SU-DHL-6 (cell line): ENCODE data around the gene CUBN.

Experiments
- H2AFZ ChIP-seq: fragments of 200-600 bp; sonication (generic); 2 replicates; pipeline ENCODE4 v1.6.1; 2014; ENCODE audit warnings: low read depth, mild to moderate bottlenecking, moderate library complexity, mixed read lengths, antibody characterized with exemption, low read length; ENCODE audit not compliant: severe bottlenecking
- H3F3A ChIP-seq: fragments of 200-600 bp; shearing (Covaris generic); 2 replicates; pipeline ENCODE4 v1.6.0; 2016; ENCODE audit warnings: antibody characterized with exemption, mild to moderate bottlenecking; ENCODE audit not compliant: insufficient read depth
- H3K27ac ChIP-seq: fragments of 200-600 bp; sonication (generic); 2 replicates; pipeline ENCODE4 v1.5.1; 2016; ENCODE audit warnings: low read depth, mild to moderate bottlenecking, low read length, moderate library complexity, mixed read lengths
- H3K27me3 ChIP-seq: fragments of 200-600 bp; sonication (generic), shearing (Covaris generic); 2 replicates; pipeline ENCODE4 v1.6.0; 2014; ENCODE audit warnings: mild to moderate bottlenecking, low read length
- H3K36me3 ChIP-seq: fragments of 200-600 bp; sonication (generic); 2 replicates; pipeline ENCODE4 v1.6.1; 2014; ENCODE audit warnings: mild to moderate bottlenecking, low read length, mixed read lengths
- H3K4me2 ChIP-seq: fragments of 300-600, 200-600 bp; shearing (Covaris generic), sonication (generic); 2 replicates; pipeline ENCODE4 v1.6.0; 2014; ENCODE audit warnings: low read length, low read depth, mild to moderate bottlenecking; ENCODE audit not compliant: poor library complexity, severe bottlenecking
- H3K4me3 ChIP-seq: fragments of 200-600 bp; sonication (generic); 2 replicates; pipeline ENCODE4 v1.5.1; 2014; ENCODE audit warnings: antibody characterized with exemption, low read length, mild to moderate bottlenecking, mixed read lengths; ENCODE audit not compliant: insufficient read depth, poor library complexity, severe bottlenecking
- H3K79me2 ChIP-seq: fragments of 200-600 bp; sonication (generic); 2 replicates; pipeline ENCODE4 v1.6.1; 2014; ENCODE audit warnings: mild to moderate bottlenecking, low read length, moderate library complexity; ENCODE audit not compliant: insufficient read depth
- H3K9ac ChIP-seq: fragments of 200-600 bp; sonication (generic); 2 replicates; pipeline ENCODE4 v1.7.0; 2014; ENCODE audit warnings: mild to moderate bottlenecking, low read length
- H3K9me2 ChIP-seq: fragments of 200-600 bp; sonication (generic); replicated peaks from 2 replicates; pipeline ENCODE4 v1.6.1; 2014; ENCODE audit warnings: low read length; ENCODE audit not compliant: insufficient read depth
- H3K9me3 ChIP-seq: fragments of 200-600 bp; sonication (generic); 2 replicates; pipeline ENCODE4 v1.6.1; 2014; ENCODE audit warnings: low read length, mixed read lengths; ENCODE audit not compliant: insufficient read depth
- H4K20me1 ChIP-seq: fragments of 200-600 bp; sonication (generic); 2 replicates; pipeline ENCODE4 v1.6.1; 2014; ENCODE audit warnings: low read depth, mild to moderate bottlenecking, antibody characterized with exemption, low read length, moderate library complexity, mixed read lengths
- EZH2phosphoT487 ChIP-seq: fragments of 200-600 bp; sonication (generic), shearing (Covaris generic); conservative IDR thresholded peaks from 2 replicates; pipeline ENCODE4 v1.6.1; 2018; ENCODE audit warnings: mild to moderate bottlenecking, antibody characterized with exemption, low read length, moderate library complexity, mixed read lengths
- TF ChIP-seq, protein P1 (sequence below): fragments of 200-600 bp; sonication (generic); IDR thresholded peaks from one replicate; pipeline ENCODE4 v1.5.1; 2017; ENCODE audit warnings: antibody characterized with exemption, mild to moderate bottlenecking, low read length, moderate library complexity; ENCODE audit not compliant: insufficient read depth, poor library complexity, severe bottlenecking

Gene CUBN

DNA sequence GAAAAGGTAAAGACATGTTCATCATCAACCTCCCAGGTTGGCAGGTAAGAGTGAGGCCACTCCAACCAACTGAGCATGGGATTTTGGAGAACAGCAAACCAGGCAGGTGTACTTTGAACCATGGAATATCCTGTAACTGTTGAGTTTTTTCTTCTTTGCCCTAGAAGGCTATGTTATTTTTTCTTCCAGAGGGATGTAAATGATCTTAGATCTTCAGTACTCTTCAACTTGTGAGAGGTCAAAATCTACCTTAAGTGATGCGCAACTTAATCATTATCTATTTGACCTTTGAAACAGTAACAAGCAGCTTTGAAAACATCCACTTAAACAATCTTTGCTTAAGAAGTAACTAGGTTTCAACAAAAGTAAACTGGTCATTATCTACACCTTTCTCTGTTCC, at the start of gene CUBN:
Gene CUBN (minus strand): TSS at position 71 of the 400 bp plus-strand sequence. CDS start 46 bp downstream, at position 25.
- Histone ChIP-seq H3K79me2 (no peaks in the 10 kb centered on the region), H3K9ac (no peak within 1 kb of the TSS), H3K36me3 (no peaks in the 10 kb centered on the region), H3K4me3 (no peak within 1 kb of the TSS), H3K4me2 (no peak within 1 kb of the TSS), H3F3A (no peaks in the 10 kb centered on the region), H3K27me3 (no peaks in the 10 kb centered on the region), H3K27ac (no peak within 1 kb of the TSS), H4K20me1 (no peaks in the 10 kb centered on the region), H2AFZ (no peak within 1 kb of the TSS), H3K9me2 (no peaks in the 10 kb centered on the region), H3K9me3 (no peaks in the 10 kb centered on the region)
- no peak for TF ChIP-seq EZH2phosphoT487
- TF ChIP-seq, protein P1, sequence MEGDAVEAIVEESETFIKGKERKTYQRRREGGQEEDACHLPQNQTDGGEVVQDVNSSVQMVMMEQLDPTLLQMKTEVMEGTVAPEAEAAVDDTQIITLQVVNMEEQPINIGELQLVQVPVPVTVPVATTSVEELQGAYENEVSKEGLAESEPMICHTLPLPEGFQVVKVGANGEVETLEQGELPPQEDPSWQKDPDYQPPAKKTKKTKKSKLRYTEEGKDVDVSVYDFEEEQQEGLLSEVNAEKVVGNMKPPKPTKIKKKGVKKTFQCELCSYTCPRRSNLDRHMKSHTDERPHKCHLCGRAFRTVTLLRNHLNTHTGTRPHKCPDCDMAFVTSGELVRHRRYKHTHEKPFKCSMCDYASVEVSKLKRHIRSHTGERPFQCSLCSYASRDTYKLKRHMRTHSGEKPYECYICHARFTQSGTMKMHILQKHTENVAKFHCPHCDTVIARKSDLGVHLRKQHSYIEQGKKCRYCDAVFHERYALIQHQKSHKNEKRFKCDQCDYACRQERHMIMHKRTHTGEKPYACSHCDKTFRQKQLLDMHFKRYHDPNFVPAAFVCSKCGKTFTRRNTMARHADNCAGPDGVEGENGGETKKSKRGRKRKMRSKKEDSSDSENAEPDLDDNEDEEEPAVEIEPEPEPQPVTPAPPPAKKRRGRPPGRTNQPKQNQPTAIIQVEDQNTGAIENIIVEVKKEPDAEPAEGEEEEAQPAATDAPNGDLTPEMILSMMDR: no peak

DNA sequence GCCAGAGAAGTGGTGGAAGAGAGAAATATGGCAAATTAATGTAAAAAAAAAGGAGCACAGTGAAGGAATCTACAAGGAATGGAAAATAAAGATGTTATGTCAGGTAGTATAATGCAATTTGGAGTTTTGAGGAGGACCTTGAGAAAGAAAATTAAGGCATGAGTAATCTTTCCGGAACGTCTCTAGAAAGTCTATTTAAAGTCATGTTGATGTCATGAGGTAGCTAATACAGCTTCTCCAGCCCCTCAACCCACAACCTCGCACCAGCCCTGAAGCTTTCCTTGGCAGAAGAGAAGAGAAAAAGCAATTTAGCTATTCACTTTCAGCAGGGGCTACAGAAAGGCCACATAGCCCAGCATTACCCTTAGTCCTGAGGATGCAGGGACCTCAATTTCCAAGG, 49.4 kb upstream of the CUBN start:
- Histone ChIP-seq H3K27ac (no peak overlapping the region), H3K9me2 (no peaks in the 10 kb centered on the region), H3K79me2 (no peaks in the 10 kb centered on the region), H3K9me3 (no peaks in the 10 kb centered on the region), H3K27me3 (no peaks in the 10 kb centered on the region), H3K4me2 (no peak overlapping the region), H3K9ac (no peak overlapping the region), H4K20me1 (no peaks in the 10 kb centered on the region), H3K4me3 (no peak overlapping the region), H3K36me3 (no peaks in the 10 kb centered on the region), H2AFZ (no peak overlapping the region), H3F3A (no peaks in the 10 kb centered on the region)
- no peak for TF ChIP-seq EZH2phosphoT487
- TF ChIP-seq, protein P1: no peak

DNA sequence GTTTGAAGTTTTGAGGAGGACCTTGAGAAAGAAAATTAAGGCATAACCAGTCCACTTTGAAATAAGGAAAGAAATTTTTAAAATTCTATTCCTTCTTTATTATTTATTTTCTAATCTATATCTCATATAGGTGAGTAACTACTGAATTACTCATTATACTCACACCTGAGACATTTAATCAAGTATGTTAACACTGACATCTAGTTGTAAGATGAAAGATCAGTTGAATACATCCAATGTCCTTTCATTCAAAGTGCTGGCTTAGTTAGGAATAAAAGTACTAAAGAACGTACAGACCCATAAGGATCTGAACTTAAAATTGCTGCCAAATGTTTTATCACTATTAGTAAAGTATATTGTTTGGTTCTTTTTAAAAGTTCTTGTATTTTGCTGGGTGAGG, 48.4 kb upstream of the CUBN start:
- Histone ChIP-seq H2AFZ (no peak overlapping the region), H3K4me3 (no peak overlapping the region), H3K9me2 (no peaks in the 10 kb centered on the region), H3K36me3 (no peaks in the 10 kb centered on the region), H3K9me3 (no peaks in the 10 kb centered on the region), H3K27me3 (no peaks in the 10 kb centered on the region), H3K27ac (no peak overlapping the region), H3F3A (no peaks in the 10 kb centered on the region), H3K9ac (no peak overlapping the region), H3K79me2 (no peaks in the 10 kb centered on the region), H4K20me1 (no peaks in the 10 kb centered on the region), H3K4me2 (no peak overlapping the region)
- no peak for TF ChIP-seq EZH2phosphoT487
- TF ChIP-seq, protein P1: no peak
